Adrenal gland (tissue), 12 donors: ENCODE data around the gene RNF128. TPM values are rescaled to one million over a fixed set of nuclear protein-coding genes. Genes with fewer than 3 reads are reported as not detected.

Source experiments
- DNase-seq, 7 donors: peaks; one replicate each; pipeline ENCODE4 v3.0.0-alpha.2; 2019 to 2020
- H3K27ac ChIP-seq, 5 donors: fragments of 200-600 bp; sonication (generic) in 4 of 5; 1 replicate in 3 of 5; 2 replicates in 2 of 5; pipeline versions ENCODE4 v1.5.1 to v1.8.0; 2016 to 2020; ENCODE audit warnings: mild to moderate bottlenecking in 1 of 5
- H3K27me3 ChIP-seq: fragments of 200-600 bp; 2 replicates; pipeline ENCODE4 v1.8.0; 2021
- H3K36me3 ChIP-seq, 2 donors: fragments of 200-600 bp; replicated peaks in 1 of 2; 1 replicate in 1 of 2; 2 replicates in 1 of 2; pipeline versions ENCODE4 v1.5.1 to v1.8.0; 2018 to 2022
- H3K4me1 ChIP-seq, 2 donors: fragments of 200-600 bp; replicated peaks in 1 of 2; 1 replicate in 1 of 2; 2 replicates in 1 of 2; pipeline versions ENCODE4 v1.5.1 to v1.8.0; 2018 to 2021
- H3K4me3 ChIP-seq, 4 donors: fragments of 200-600 bp; sonication (generic) in 3 of 4; one replicate each; pipeline ENCODE4 v1.5.1; 2016 to 2018
- H3K9me3 ChIP-seq, 3 donors: fragments of 200-600 bp; sonication (generic) in 1 of 3; replicated peaks in 1 of 3; 1 replicate in 2 of 3; 2 replicates in 1 of 3; pipeline versions ENCODE4 v1.5.1 to v1.8.0; 2016 to 2021
- CTCF ChIP-seq, 6 experiments: fragments of 450-650 bp in 4 of 6; fragments of 200-600 bp in 2 of 6; sonication (generic) in 1 of 6; IDR thresholded peaks; 1 replicate in 5 of 6; 2 replicates in 1 of 6; pipeline versions ENCODE4 v1.5.1 to v1.8.0; 2016 to 2021; ENCODE audit warnings: antibody characterized with exemption in 6 of 6, mild to moderate bottlenecking in 2 of 6, moderate library complexity in 1 of 6
- POLR2A ChIP-seq, 2 donors: fragments of 450-650 bp; IDR thresholded peaks; one replicate each; pipeline ENCODE4 v1.6.1; 2017; ENCODE audit warnings: antibody characterized with exemption in 2 of 2, mild to moderate bottlenecking in 2 of 2, moderate library complexity in 1 of 2
- WGBS, 4 donors: extraction: QIAGEN DNeasy Blood & Tissue Kit in 2 of 4; methylation state at CpG; one replicate each; pipeline versions ENCODE4 v1.1.5 to v1.1.7; 2013 to 2017; 5-methylcytosine and 5-hydroxymethylcytosine counted together
- intact Hi-C, 2 donors: fragments of 100-400 bp; cut with DNase I; formaldehyde crosslinking; loops; one replicate each; pipeline versions ENCODE4 v1.14.1 to v1.15.0; 2022 to 2023
- polyA plus RNA-seq, 3 donors: library from polyadenylated mRNA; stranded (reverse); fragments of 200-250 nt in 2 of 3; fragments of 350-450 nt in 1 of 3; fragmentation: Illumina TruSeq in 1 of 3; extraction: RNeasy Lipid Tissue Mini Kit (QIAGEN cat#74804) in 1 of 3; gene quantifications; one replicate each; pipeline ENCODE4 v1.2.3, GENCODE V29; 2013 to 2014
- total RNA-seq, 9 donors: library from RNA; depleted of rRNA in 4 of 9; stranded (reverse); fragments of >200 nt in 4 of 9; fragments of 120-200 nt in 1 of 9; fragmentation: NEBNext Ultra II Directional in 1 of 9; extraction: Animal tissue kit (Norgen Biotek cat#: 25700) in 1 of 9; gene quantifications; one replicate each; pipeline versions ENCODE4 v1.1.0 to v1.2.4, GENCODE V29; 2013 to 2023
- donor health status: healthy with polysubstance abuse.
- donor health status: Bipolar disorder and iron deficiency.
- donor health status: DM: yes; HTN: yes; CAD: no.
- donor health status: DM: no; HTN: no; CAD: no.
- donor health status: DM: no; HTN: no; CAD: no.
- donor health status: DM: yes; HTN: yes; CAD: no.

Gene RNF128
- total and polyA plus RNA-seq, 12 donors = 7.2 to 97.3 (median 54.9) TPM

- H3K9me3 ChIP-seq = no peaks in the 10 kb centered on the region
- no peak overlapping the region for H3K27ac ChIP-seq
- WGBS, 4 donors = 21 to 66% (median 47%) methylated on average over 2 of the region's 2 CpGs
- no peak overlapping the region for H3K4me3 ChIP-seq
- DNase-seq = peak in 6 of 7 donors; percentile 14 to 51 (median 18)
- intact Hi-C loops = no loop called here
- H3K36me3 ChIP-seq = no peaks in the 10 kb centered on the region
- peaks cover 3% of the 10 kb centered on the region for H3K27me3 ChIP-seq
- peaks cover 0 to 8% of the 10 kb centered on the region in 2 donors for H3K4me1 ChIP-seq
- TF ChIP-seq POLR2A (IDR thresholded peaks at IDR 0.05) = no peak
- no peak for TF ChIP-seq CTCF (IDR thresholded peaks at IDR 0.05)
Observed at GRCh38 chrX:106740193-106740780, 13.8 kb downstream of the RNF128 start.

GRCh38 chrX:106742193-106742592 is 15.7 kb downstream of the RNF128 start:
- Histone ChIP-seq H3K9me3 (no peaks in the 10 kb centered on the region), H3K4me1 (no peaks in the 10 kb centered on the region), H3K27me3 (peaks cover 3% of the 10 kb centered on the region), H3K36me3 (no peaks in the 10 kb centered on the region), H3K4me3 (no peak overlapping the region), H3K27ac (no peak overlapping the region)
- DNase-seq = no peak
- 67 to 82% (median 73%) methylated on average over 2 of the region's 2 CpGs for WGBS, 4 donors
- intact Hi-C loops = no loop called here
- no peak for TF ChIP-seq POLR2A (IDR thresholded peaks at IDR 0.05)
- no peak for TF ChIP-seq CTCF (IDR thresholded peaks at IDR 0.05)

GRCh38 chrX:106742805-106743204 is 16.3 kb downstream of the RNF128 start:
- Histone ChIP-seq H3K4me1 (no peaks in the 10 kb centered on the region), H3K9me3 (no peaks in the 10 kb centered on the region), H3K4me3 (no peak overlapping the region), H3K27ac (no peak overlapping the region), H3K27me3 (peaks cover 3% of the 10 kb centered on the region), H3K36me3 (no peaks in the 10 kb centered on the region)
- DNase-seq = no peak
- TF ChIP-seq POLR2A (IDR thresholded peaks at IDR 0.05) (no peak), CTCF (IDR thresholded peaks at IDR 0.05) (no peak)
- intact Hi-C loops = no loop called here

- H3K27ac ChIP-seq = no peak overlapping the region
- no peak for DNase-seq
- 94 to 100% (median 96%) methylated on average over 1 of the region's 1 CpG for WGBS, 4 donors
- H3K4me3 ChIP-seq = no peak overlapping the region
- H3K4me1 ChIP-seq = no peaks in the 10 kb centered on the region
- intact Hi-C loops = no loop called here
- H3K9me3 ChIP-seq = no peaks in the 10 kb centered on the region
- TF ChIP-seq POLR2A (IDR thresholded peaks at IDR 0.05) (no peak), CTCF (IDR thresholded peaks at IDR 0.05) (no peak)
- H3K36me3 ChIP-seq = no peaks in the 10 kb centered on the region
- H3K27me3 ChIP-seq = no peaks in the 10 kb centered on the region
Observed at GRCh38 chrX:106748377-106748776, 21.9 kb downstream of the RNF128 start.
